OCI-LY1 (cell line): ENCODE results near the gene CELF4.

Experiments
- H2AFZ ChIP-seq: fragments of 200-600 bp; sonication (generic), shearing (Covaris generic); 2 replicates; pipeline ENCODE4 v1.6.0; 2014; ENCODE audit warnings: antibody characterized with exemption, mild to moderate bottlenecking, low read length
- H3F3A ChIP-seq: fragments of 200-600 bp; sonication (generic), shearing (Covaris generic); 2 replicates; pipeline ENCODE4 v1.6.0; 2014; ENCODE audit warnings: mild to moderate bottlenecking, antibody characterized with exemption, low read length, moderate library complexity; ENCODE audit not compliant: insufficient read depth
- H3K27ac ChIP-seq: fragments of 200-600 bp; sonication (generic); 2 replicates; pipeline ENCODE4 v1.5.1; 2014; ENCODE audit warnings: low read length, mixed run types, mild to moderate bottlenecking, low read depth; ENCODE audit not compliant: poor library complexity, severe bottlenecking
- H3K27me3 ChIP-seq: fragments of 200-600 bp; sonication (generic); 2 replicates; pipeline ENCODE4 v1.6.0; 2014; ENCODE audit warnings: antibody characterized with exemption, mild to moderate bottlenecking, low read length, moderate library complexity; ENCODE audit not compliant: insufficient read depth
- H3K36me3 ChIP-seq: fragments of 200-600 bp; sonication (generic); 2 replicates; pipeline ENCODE4 v1.6.1; 2014; ENCODE audit warnings: mild to moderate bottlenecking, antibody characterized with exemption, low read length, moderate library complexity, mixed read lengths; ENCODE audit not compliant: insufficient read depth
- H3K4me1 ChIP-seq: fragments of 200-600 bp; sonication (generic); 2 replicates; pipeline ENCODE4 v1.5.1; 2014; ENCODE audit warnings: mild to moderate bottlenecking, low read length, moderate library complexity; ENCODE audit not compliant: insufficient read depth, severe bottlenecking
- H3K4me2 ChIP-seq: fragments of 200-600 bp; sonication (generic), shearing (Covaris generic); 2 replicates; pipeline ENCODE4 v1.6.1; 2014; ENCODE audit warnings: low read length
- H3K4me3 ChIP-seq: fragments of 200-600 bp; sonication (generic); 2 replicates; pipeline ENCODE4 v1.5.1; 2014; ENCODE audit warnings: low read length, low read depth, mild to moderate bottlenecking, mixed read lengths; ENCODE audit not compliant: poor library complexity, severe bottlenecking
- H3K79me2 ChIP-seq: fragments of 200-600 bp; shearing (Covaris generic); 2 replicates; pipeline ENCODE4 v1.6.1; 2016; ENCODE audit warnings: mixed run types, low read length, mixed read lengths; ENCODE audit not compliant: insufficient read depth
- H3K9ac ChIP-seq: fragments of 200-600 bp; sonication (generic), shearing (Covaris generic); 2 replicates; pipeline ENCODE4 v1.6.1; 2014; ENCODE audit warnings: mild to moderate bottlenecking, low read length, mixed read lengths
- H3K9me2 ChIP-seq: fragments of 200-600 bp; sonication (generic), shearing (Covaris generic); 2 replicates; pipeline ENCODE4 v1.6.1; 2014; ENCODE audit warnings: low read depth, mild to moderate bottlenecking, low read length, mixed read lengths
- H3K9me3 ChIP-seq: fragments of 200-600 bp; shearing (Covaris generic); 2 replicates; pipeline ENCODE4 v1.6.1; 2014; ENCODE audit warnings: low read length, mixed read lengths
- H4K20me1 ChIP-seq: fragments of 200-600 bp; sonication (generic), shearing (Covaris generic); 2 replicates; pipeline ENCODE4 v1.6.0; 2016; ENCODE audit warnings: mild to moderate bottlenecking, low read length; ENCODE audit not compliant: insufficient read depth
- EZH2 ChIP-seq: fragments of 200-600 bp; sonication (generic), shearing (Covaris generic); IDR thresholded peaks from 2 replicates; pipeline ENCODE4 v1.8.0; 2017; ENCODE audit warnings: borderline replicate concordance, mixed run types, mild to moderate bottlenecking, antibody characterized with exemption, low read length, moderate library complexity, mixed read lengths
- TF ChIP-seq, protein P1 (sequence below): fragments of 200-600 bp; sonication (generic), shearing (Covaris generic); IDR thresholded peaks from 2 replicates; pipeline ENCODE4 v1.5.1; 2017; ENCODE audit warnings: mild to moderate bottlenecking, antibody characterized with exemption, low read length, moderate library complexity, mixed read lengths

Gene CELF4

DNA sequence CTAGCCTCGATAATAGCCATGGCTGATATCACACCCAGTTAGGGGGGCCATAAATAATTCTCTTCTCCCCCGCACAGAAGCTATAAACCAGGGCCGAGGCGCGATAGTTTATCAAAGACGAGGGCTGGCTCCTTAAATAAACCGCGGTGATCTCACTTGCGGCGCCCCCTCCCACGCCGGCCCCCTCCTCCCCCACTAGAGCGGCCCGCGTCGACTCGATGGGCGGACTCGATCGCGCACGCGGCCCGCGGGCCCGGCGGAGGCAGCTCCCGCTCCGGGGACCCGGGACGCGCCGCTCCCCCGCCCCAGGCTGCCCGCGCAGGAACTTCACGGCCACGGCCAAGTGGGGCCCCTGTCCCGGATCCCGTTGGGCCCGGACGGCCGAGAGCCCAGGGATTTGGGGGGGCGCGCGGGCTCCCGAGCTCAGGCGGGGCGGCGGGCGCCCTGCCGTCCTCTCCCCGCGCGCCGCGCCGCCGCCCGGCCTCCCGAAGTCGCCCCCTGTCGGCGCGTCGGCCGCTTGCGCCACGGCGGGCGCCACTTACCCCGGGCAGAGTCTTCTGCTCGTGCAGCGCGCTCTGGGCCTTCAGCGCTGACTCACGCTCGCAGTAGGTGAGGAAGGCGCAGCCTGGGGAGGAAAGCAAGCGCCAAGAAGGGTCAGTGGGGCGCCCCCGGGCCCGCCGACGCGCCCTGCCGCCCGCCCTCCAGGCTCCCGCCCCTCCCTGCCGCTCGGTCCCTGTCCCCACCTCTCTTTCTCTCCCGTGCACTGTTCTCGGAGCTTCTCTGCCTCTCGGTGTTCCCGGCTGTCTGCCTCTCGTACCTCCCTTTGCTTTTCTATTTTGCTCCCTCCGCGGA, 80.4 kb downstream of the CELF4 start:
- no peaks in the 10 kb centered on the region for H3K36me3 ChIP-seq
- H3K4me1 ChIP-seq, result no peaks in the 10 kb centered on the region
- H4K20me1 ChIP-seq, result no peaks in the 10 kb centered on the region
- no peak overlapping the region for H3K4me3 ChIP-seq
- no peak overlapping the region for H2AFZ ChIP-seq
- H3K27me3 ChIP-seq, result no peaks in the 10 kb centered on the region
- H3K9me3 ChIP-seq, result no peaks in the 10 kb centered on the region
- H3F3A ChIP-seq, result no peaks in the 10 kb centered on the region
- no peak overlapping the region for H3K4me2 ChIP-seq
- no peaks in the 10 kb centered on the region for H3K9me2 ChIP-seq
- H3K79me2 ChIP-seq, result no peaks in the 10 kb centered on the region
- H3K27ac ChIP-seq, result no peak overlapping the region
- no peak for TF ChIP-seq EZH2
- TF ChIP-seq, protein P1, sequence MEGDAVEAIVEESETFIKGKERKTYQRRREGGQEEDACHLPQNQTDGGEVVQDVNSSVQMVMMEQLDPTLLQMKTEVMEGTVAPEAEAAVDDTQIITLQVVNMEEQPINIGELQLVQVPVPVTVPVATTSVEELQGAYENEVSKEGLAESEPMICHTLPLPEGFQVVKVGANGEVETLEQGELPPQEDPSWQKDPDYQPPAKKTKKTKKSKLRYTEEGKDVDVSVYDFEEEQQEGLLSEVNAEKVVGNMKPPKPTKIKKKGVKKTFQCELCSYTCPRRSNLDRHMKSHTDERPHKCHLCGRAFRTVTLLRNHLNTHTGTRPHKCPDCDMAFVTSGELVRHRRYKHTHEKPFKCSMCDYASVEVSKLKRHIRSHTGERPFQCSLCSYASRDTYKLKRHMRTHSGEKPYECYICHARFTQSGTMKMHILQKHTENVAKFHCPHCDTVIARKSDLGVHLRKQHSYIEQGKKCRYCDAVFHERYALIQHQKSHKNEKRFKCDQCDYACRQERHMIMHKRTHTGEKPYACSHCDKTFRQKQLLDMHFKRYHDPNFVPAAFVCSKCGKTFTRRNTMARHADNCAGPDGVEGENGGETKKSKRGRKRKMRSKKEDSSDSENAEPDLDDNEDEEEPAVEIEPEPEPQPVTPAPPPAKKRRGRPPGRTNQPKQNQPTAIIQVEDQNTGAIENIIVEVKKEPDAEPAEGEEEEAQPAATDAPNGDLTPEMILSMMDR, result no peak
- no peak overlapping the region for H3K9ac ChIP-seq

DNA sequence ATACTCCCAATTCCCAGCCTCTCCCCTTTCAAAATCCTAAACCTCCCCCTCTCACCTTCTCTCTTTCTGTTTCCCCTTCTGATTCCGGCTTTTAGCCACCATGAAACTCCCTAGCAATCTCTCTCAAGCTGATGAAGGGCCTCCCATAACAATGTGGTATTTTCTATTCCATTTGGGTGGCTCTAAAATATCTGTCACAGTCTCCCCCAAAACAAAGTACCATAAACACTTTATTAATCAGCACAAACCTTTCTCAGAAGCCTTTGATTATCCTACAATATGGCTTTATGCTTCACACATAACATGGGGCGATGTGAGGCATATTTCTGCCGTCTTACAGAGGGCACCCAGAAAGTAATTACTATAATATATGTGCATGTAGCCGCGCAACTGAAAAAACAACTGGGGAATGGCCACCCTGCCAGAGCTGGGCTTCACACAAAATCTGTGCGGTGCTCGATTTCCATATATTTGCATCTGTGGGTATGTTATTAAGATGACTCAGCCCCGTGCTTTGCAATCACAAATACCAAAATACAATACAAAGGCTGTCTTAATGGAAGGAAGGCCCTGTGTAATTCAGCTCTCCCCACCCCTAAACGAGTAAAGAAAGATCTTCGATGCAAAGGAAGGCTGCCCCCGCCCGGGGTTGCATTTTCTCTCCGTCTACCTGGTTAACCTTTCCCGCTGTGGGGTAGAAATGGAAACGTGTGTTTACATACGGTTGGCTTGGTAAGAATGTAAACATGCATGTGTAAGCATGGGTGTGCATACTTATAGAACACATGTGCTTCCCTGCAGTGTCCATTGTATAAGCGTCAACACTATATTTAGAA, 81.4 kb downstream of the CELF4 start:
- Histone ChIP-seq H3K27me3 (no peaks in the 10 kb centered on the region), H3K9me2 (no peaks in the 10 kb centered on the region), H3K27ac (no peak overlapping the region), H4K20me1 (no peaks in the 10 kb centered on the region), H3F3A (no peaks in the 10 kb centered on the region), H3K9me3 (no peaks in the 10 kb centered on the region), H3K9ac (no peak overlapping the region), H3K4me2 (no peak overlapping the region), H3K36me3 (no peaks in the 10 kb centered on the region), H3K4me1 (no peaks in the 10 kb centered on the region), H2AFZ (no peak overlapping the region), H3K4me3 (no peak overlapping the region), H3K79me2 (no peaks in the 10 kb centered on the region)
- no peak for TF ChIP-seq EZH2
- TF ChIP-seq, protein P1, result no peak

DNA sequence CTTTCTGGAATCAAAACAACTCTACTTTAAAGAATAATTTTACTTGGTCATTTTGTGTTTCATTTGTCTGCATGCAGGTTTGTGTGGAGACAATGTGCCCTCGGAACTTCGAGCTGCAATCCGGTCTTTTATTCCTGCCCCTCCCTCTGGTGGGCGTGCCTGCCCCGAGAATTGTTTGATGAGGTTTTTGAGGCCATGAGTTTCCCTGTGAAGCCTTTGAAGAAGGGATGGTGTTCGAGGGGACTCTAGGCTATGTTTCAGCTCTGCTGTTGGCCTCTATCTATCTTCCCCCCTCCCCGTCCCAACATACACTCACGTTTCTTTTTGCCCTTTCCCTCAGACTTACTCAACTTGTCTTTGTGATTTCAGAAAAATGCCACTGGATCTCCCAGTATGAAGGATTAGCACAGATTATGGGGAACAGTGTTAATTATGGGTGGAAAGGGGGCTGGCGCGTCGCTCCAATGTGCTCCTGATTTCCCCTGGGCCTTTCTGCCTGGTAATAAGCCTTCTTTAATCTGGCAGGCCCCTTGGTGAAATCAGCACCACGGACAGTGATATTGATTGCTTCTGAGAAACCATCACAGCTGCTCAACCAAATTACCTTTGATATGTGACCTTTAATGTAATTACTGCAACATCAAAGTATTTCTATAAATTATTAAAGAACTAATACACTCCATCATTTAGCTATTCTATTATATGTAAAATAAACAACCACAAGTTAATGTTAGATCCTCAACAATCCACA, 82.2 kb downstream of the CELF4 start:
- Histone ChIP-seq H3K9ac (no peak overlapping the region), H3K36me3 (no peaks in the 10 kb centered on the region), H3K27me3 (no peaks in the 10 kb centered on the region), H3K9me3 (no peaks in the 10 kb centered on the region), H3K4me3 (no peak overlapping the region), H3F3A (no peaks in the 10 kb centered on the region), H3K79me2 (no peaks in the 10 kb centered on the region), H3K27ac (no peak overlapping the region), H4K20me1 (no peaks in the 10 kb centered on the region), H2AFZ (no peak overlapping the region), H3K4me1 (no peaks in the 10 kb centered on the region), H3K4me2 (no peak overlapping the region), H3K9me2 (no peaks in the 10 kb centered on the region)
- no peak for TF ChIP-seq EZH2
- TF ChIP-seq, protein P1, result no peak
